GM23338 (cell line): ENCODE results near the gene PDCD4. TPM values are rescaled to one million over a fixed set of nuclear protein-coding genes. Genes with fewer than 3 reads are reported as not detected.

Experiments
- ATAC-seq: fragments of 200-7000 bp; cut with Tn5 transposase; 3 replicates; pipeline ENCODE4 v1.9.1; 2020
- DNase-seq: peaks from one replicate; pipeline ENCODE4 v3.0.0-alpha.2; 2015; ENCODE audit warnings: low spot score
- H2AFZ ChIP-seq: fragments of 200-600 bp; sonication (generic); 2 replicates; pipeline ENCODE4 v1.8.0; 2016; ENCODE audit warnings: antibody characterized with exemption, mild to moderate bottlenecking, moderate library complexity
- H3F3A ChIP-seq: fragments of 200-600 bp; sonication (generic); replicated peaks from 2 replicates; pipeline ENCODE4 v1.8.0; 2017; ENCODE audit warnings: antibody characterized with exemption, mixed run types, low read depth
- H3K27ac ChIP-seq: fragments of 200-600 bp; sonication (generic); 2 replicates; pipeline ENCODE4 v1.6.1; 2016; ENCODE audit warnings: low read depth
- H3K27me3 ChIP-seq: fragments of 200-600 bp; sonication (generic); 2 replicates; pipeline ENCODE4 v1.8.0; 2016; ENCODE audit warnings: mild to moderate bottlenecking, mixed run types, moderate library complexity; ENCODE audit not compliant: insufficient read depth
- H3K36me3 ChIP-seq: fragments of 200-600 bp; sonication (generic); 2 replicates; pipeline ENCODE4 v1.8.0; 2016; ENCODE audit warnings: mild to moderate bottlenecking; ENCODE audit not compliant: insufficient read depth
- H3K4me1 ChIP-seq: fragments of 200-600 bp; sonication (generic); 2 replicates; pipeline ENCODE4 v1.8.0; 2016; ENCODE audit warnings: mild to moderate bottlenecking, moderate library complexity; ENCODE audit not compliant: insufficient read depth
- H3K4me2 ChIP-seq: fragments of 200-600 bp; sonication (generic); 2 replicates; pipeline ENCODE4 v1.7.1; 2017; ENCODE audit warnings: mixed run types
- H3K4me3 ChIP-seq: fragments of 200-600 bp; sonication (generic); 2 replicates; pipeline ENCODE4 v1.6.1; 2016; ENCODE audit warnings: mixed run types
- H3K79me2 ChIP-seq: fragments of 200-600 bp; sonication (generic); replicated peaks from 2 replicates; pipeline ENCODE4 v1.8.0; 2017; ENCODE audit warnings: mild to moderate bottlenecking; ENCODE audit not compliant: insufficient read depth
- H3K9me2 ChIP-seq: fragments of 200-600 bp; sonication (generic); 2 replicates; pipeline ENCODE4 v1.8.0; 2017; ENCODE audit not compliant: insufficient read depth
- H4K20me1 ChIP-seq: fragments of 200-600 bp; sonication (generic); replicated peaks from 2 replicates; pipeline ENCODE4 v1.8.0; 2017; ENCODE audit warnings: mild to moderate bottlenecking; ENCODE audit not compliant: insufficient read depth
- H3K27ac Mint-ChIP-seq: 2 replicates; pipeline ENCODE4 v1.8.0; 2020; ENCODE audit warnings: inconsistent platforms, mild to moderate bottlenecking, moderate library complexity, mixed read lengths
- H3K27me3 Mint-ChIP-seq: 3 replicates; pipeline ENCODE4 v1.8.0; 2022; ENCODE audit warnings: low read depth, mild to moderate bottlenecking, moderate library complexity, mixed read lengths, inconsistent platforms; ENCODE audit not compliant: insufficient read depth, poor library complexity
- H3K36me3 Mint-ChIP-seq: 3 replicates; pipeline ENCODE4 v1.8.0; 2021; ENCODE audit warnings: low read depth, mild to moderate bottlenecking, inconsistent platforms, moderate library complexity, mixed read lengths
- H3K4me1 Mint-ChIP-seq: 3 replicates; pipeline ENCODE4 v1.8.0; 2020; ENCODE audit warnings: mild to moderate bottlenecking, inconsistent platforms, mixed read lengths
- H3K4me3 Mint-ChIP-seq: 3 replicates; pipeline ENCODE4 v1.8.0; 2021; ENCODE audit warnings: moderate library complexity, mild to moderate bottlenecking, inconsistent platforms, mixed read lengths
- H3K9me3 Mint-ChIP-seq: 3 replicates; pipeline ENCODE4 v1.8.0; 2020; ENCODE audit warnings: moderate library complexity, mild to moderate bottlenecking, inconsistent platforms, mixed read lengths
- CREB1 ChIP-seq: fragments of 250-450 bp; sonication (Bioruptor Pico); IDR thresholded peaks from 2 replicates; pipeline ENCODE4 v1.5.0; 2020; ENCODE audit warnings: low read depth, mild to moderate bottlenecking, moderate library complexity
- CTCF ChIP-seq, 2 experiments: fragments of 200-600 bp in 1 of 2; sonication (generic) in 1 of 2; conservative IDR thresholded peaks; 2 replicates each; pipeline versions ENCODE4 v1.5.1 to v1.6.1; 2016 to 2017; ENCODE audit warnings: antibody characterized with exemption in 2 of 2, low read depth in 2 of 2, mild to moderate bottlenecking in 2 of 2, moderate library complexity in 1 of 2
- ETS1 ChIP-seq: IDR thresholded peaks from 2 replicates; pipeline ENCODE4 v1.6.1; 2016; ENCODE audit warnings: antibody characterized with exemption
- EZH2 ChIP-seq: fragments of 200-600 bp; sonication (generic); IDR thresholded peaks from one replicate; pipeline ENCODE4 v1.8.0; 2017; ENCODE audit warnings: antibody characterized with exemption, mild to moderate bottlenecking, low read depth; ENCODE audit not compliant: unreplicated experiment
- EZH2phosphoT487 ChIP-seq: fragments of 200-600 bp; sonication (generic); IDR thresholded peaks from one replicate; pipeline ENCODE4 v1.8.1; 2018; ENCODE audit warnings: antibody characterized with exemption; ENCODE audit not compliant: unreplicated experiment
- JUNB ChIP-seq: IDR thresholded peaks from one replicate; pipeline ENCODE4 v1.6.1; 2016; ENCODE audit warnings: antibody characterized with exemption; ENCODE audit not compliant: unreplicated experiment
- NANOG ChIP-seq: IDR thresholded peaks from 2 replicates; pipeline ENCODE4 v1.6.1; 2016; ENCODE audit warnings: antibody characterized with exemption, borderline replicate concordance
- POLR2AphosphoS5 ChIP-seq: IDR thresholded peaks from 2 replicates; pipeline ENCODE4 v1.6.1; 2016; ENCODE audit warnings: antibody characterized with exemption, low read depth
- REST ChIP-seq: IDR thresholded peaks from one replicate; pipeline ENCODE4 v1.6.1; 2018; ENCODE audit warnings: antibody characterized with exemption; ENCODE audit not compliant: unreplicated experiment
- STAT1 ChIP-seq: IDR thresholded peaks from one replicate; pipeline ENCODE4 v1.6.1; 2016; ENCODE audit warnings: antibody characterized with exemption; ENCODE audit not compliant: unreplicated experiment
- ZNF114 ChIP-seq: fragments of 250-450 bp; sonication (Bioruptor Pico); IDR thresholded peaks from 2 replicates; pipeline ENCODE4 v1.5.0; 2020; ENCODE audit warnings: mild to moderate bottlenecking, moderate library complexity
- ZNF331 ChIP-seq: fragments of 250-450 bp; sonication (Bioruptor Pico); IDR thresholded peaks from 2 replicates; pipeline ENCODE4 v1.5.0; 2020; ENCODE audit warnings: low read depth, mild to moderate bottlenecking, moderate library complexity
- polyA plus RNA-seq: library from polyadenylated mRNA; unstranded; fragments of >200 nt; fragmentation: Nextera tagmentation; extraction: Ambion mirVana; gene quantifications from 2 replicates; pipeline ENCODE4 v1.2.1, GENCODE V29; 2016
- total RNA-seq: library from RNA; depleted of rRNA; stranded (reverse); fragments of >200 nt; shearing (Covaris generic); gene quantifications from 2 replicates; pipeline ENCODE4 v1.2.3, GENCODE V29; 2014

Gene PDCD4
- total and polyA plus RNA-seq, 2 experiments from 2014 or later: 10.1 to 18.0 TPM

- DNase-seq: no peak
- H3K4me3 Mint-ChIP-seq: no peak overlapping the region
- Histone ChIP-seq H3K27ac (no peak overlapping the region), H4K20me1 (no peaks in the 10 kb centered on the region), H3K4me1 (peaks cover 22% of the 10 kb centered on the region), H3K27me3 (no peaks in the 10 kb centered on the region), H3K4me2 (no peak overlapping the region), H3K9me2 (no peaks in the 10 kb centered on the region), H3K36me3 (no peaks in the 10 kb centered on the region), H3K4me3 (no peak overlapping the region), H3K79me2 (peaks cover 3% of the 10 kb centered on the region; the same call in 1 of the 2 replicates), H3F3A (no peaks in the 10 kb centered on the region), H2AFZ (no peak overlapping the region)
- no peak for TF ChIP-seq ZNF114 (CRISPR knock-in tag)
- TF ChIP-seq CTCF (conservative IDR thresholded peaks at IDR 0.05; ENCODE audit: low read depth in 2 of 2): no peak
- no peak for TF ChIP-seq ETS1
- TF ChIP-seq REST: no peak
- no peaks in the 10 kb centered on the region for H3K9me3 Mint-ChIP-seq
- peaks cover 35% of the 10 kb centered on the region for H3K4me1 Mint-ChIP-seq
- ATAC-seq: no peak
- peaks cover 6% of the 10 kb centered on the region for H3K27me3 Mint-ChIP-seq
- no peaks in the 10 kb centered on the region; the same call in 2 of the 3 replicates for H3K36me3 Mint-ChIP-seq
- no peak overlapping the region; the same call in 1 of the 2 replicates for H3K27ac Mint-ChIP-seq
Measured at GRCh38 chr10:110868981-110869380, 2.7 kb upstream of the PDCD4 start.

DNA sequence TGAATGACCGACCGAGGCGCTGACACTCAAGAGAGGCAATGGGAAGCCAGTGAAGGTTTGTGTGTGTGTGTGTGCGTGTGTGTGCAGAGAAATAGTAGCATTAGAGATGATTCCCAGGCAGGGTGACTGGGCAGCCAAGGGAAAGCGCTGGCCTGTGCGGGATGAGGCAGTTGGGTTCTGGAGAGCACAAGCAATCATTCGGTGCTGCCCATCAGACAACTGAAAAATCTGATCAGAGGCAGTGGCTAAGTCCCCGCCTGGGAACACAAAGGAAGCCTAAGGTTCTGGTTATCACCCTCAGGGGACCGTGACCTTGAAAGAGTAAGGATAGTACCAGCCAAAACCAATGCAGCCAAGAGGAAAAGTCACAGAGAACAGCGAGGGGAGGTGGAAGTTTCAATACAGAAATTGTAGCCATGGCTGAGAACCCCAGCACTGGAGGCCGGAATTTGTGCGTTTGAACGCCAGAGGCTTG, 868 bp upstream of the PDCD4 start:
- Histone ChIP-seq H3K4me3 (peak overlapping the region; percentile 61), H2AFZ (peak overlapping the region; percentile 86), H3K9me2 (no peaks in the 10 kb centered on the region), H4K20me1 (no peaks in the 10 kb centered on the region), H3K36me3 (no peaks in the 10 kb centered on the region), H3F3A (no peaks in the 10 kb centered on the region), H3K27ac (peak overlapping the region; percentile 95), H3K79me2 (peaks cover 13% of the 10 kb centered on the region), H3K4me1 (peaks cover 22% of the 10 kb centered on the region), H3K4me2 (peak overlapping the region; percentile 82), H3K27me3 (no peaks in the 10 kb centered on the region)
- H3K9me3 Mint-ChIP-seq: no peaks in the 10 kb centered on the region
- ATAC-seq: no peak
- H3K27me3 Mint-ChIP-seq: peaks cover 6% of the 10 kb centered on the region
- no peaks in the 10 kb centered on the region; the same call in 2 of the 3 replicates for H3K36me3 Mint-ChIP-seq
- no peak for DNase-seq
- H3K27ac Mint-ChIP-seq: peak overlapping the region; percentile 82
- H3K4me1 Mint-ChIP-seq: peaks cover 25% of the 10 kb centered on the region
- H3K4me3 Mint-ChIP-seq: peak overlapping the region; percentile 90
- TF ChIP-seq EZH2phosphoT487: no peak
- TF ChIP-seq CREB1 (CRISPR knock-in tag): no peak
- TF ChIP-seq EZH2: no peak
- TF ChIP-seq POLR2AphosphoS5: no peak
- no peak for TF ChIP-seq JUNB
- TF ChIP-seq NANOG: no peak
- no peak for TF ChIP-seq ETS1
- TF ChIP-seq STAT1: no peak
- no peak for TF ChIP-seq CTCF (conservative IDR thresholded peaks at IDR 0.05; ENCODE audit: low read depth in 2 of 2)
- no peak for TF ChIP-seq ZNF331 (CRISPR knock-in tag)
